ENCODE measurements around the gene SOCS1. TPM values are rescaled to one million over a fixed set of nuclear protein-coding genes. Genes with fewer than 3 reads are reported as not detected.

Gene SOCS1
- total and polyA plus RNA-seq, 9 of the 15 experiments (the other 6 are each of a cell fraction or from before 2014, with no cell fraction given): 0.04 to 7.5 (median 2.3) TPM

DNA sequence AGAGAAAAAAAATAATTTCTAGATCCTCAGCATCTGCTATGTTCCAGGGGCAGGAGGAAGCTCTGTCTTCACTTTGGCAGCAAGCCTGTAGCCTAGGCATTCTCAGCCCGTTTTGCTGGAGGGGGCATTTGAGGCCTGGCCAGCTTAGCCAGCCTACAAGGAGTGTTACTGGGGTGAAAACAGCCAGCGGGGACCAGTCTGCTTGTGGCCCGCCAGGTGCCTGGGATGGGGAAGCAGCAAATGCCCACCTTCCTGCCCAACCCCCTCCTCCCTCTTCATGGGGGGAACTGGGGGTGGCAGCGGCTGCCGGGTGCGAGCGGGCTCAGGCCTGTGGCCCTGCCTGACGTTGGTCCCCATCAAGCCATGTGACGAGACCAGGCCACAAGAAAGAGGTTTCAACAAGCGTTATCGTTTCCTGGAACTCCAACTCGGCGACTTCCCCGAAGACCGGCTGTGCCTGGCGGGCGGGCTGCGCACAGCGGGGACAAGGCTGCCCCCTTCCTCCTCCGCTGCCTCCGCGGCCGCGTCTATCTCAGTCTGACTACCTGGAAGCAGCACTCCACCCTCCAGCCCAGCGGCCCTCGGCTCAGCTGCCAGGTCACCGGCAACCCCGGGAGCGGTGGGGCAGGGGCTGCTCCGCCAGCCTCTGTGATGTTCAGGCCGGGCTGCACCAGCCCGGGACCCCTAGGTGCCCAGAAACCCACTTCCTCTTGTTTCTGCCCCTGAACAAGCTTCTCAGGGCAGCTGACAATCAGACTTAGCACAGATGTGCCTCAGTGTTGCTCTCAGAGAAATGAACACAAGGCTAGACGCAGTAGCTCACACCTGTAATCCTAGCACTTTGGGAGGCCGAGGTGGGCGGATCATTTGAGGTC lies 22.9 kb downstream of the SOCS1 start (continued):
- TF ChIP-seq MNT (conservative IDR thresholded peaks at IDR 0.05): peak; percentile 63 to 79
- TF ChIP-seq, protein P1, sequence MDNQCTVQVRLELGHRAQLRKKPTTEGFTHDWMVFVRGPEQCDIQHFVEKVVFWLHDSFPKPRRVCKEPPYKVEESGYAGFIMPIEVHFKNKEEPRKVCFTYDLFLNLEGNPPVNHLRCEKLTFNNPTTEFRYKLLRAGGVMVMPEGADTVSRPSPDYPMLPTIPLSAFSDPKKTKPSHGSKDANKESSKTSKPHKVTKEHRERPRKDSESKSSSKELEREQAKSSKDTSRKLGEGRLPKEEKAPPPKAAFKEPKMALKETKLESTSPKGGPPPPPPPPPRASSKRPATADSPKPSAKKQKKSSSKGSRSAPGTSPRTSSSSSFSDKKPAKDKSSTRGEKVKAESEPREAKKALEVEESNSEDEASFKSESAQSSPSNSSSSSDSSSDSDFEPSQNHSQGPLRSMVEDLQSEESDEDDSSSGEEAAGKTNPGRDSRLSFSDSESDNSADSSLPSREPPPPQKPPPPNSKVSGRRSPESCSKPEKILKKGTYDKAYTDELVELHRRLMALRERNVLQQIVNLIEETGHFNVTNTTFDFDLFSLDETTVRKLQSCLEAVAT (IDR thresholded peaks at IDR 0.05): 0 out of 4 replicates have a peak, but pooled peaks of 1 of the 2 experiments have one; percentile 22
- peak; percentile 73; the same call in 1 of the 2 replicates for TF ChIP-seq CREB3L1 (IDR thresholded peaks at IDR 0.05; ENCODE audit: borderline replicate concordance, low read depth)
- TF ChIP-seq MCM7 (IDR thresholded peaks at IDR 0.05): no peak
- TF ChIP-seq ZC3H4 (CRISPR knock-in tag; IDR thresholded peaks at IDR 0.05; ENCODE audit: borderline replicate concordance): no peak
- peak; percentile 74; the same call in 1 of the 2 replicates for TF ChIP-seq RB1 (IDR thresholded peaks at IDR 0.05; ENCODE audit: low read depth)
- no peak for TF ChIP-seq PURB (CRISPR knock-in tag; IDR thresholded peaks at IDR 0.05; ENCODE audit: low read depth)
- TF ChIP-seq DNMT1 (IDR thresholded peaks at IDR 0.05): no peak
- TF ChIP-seq JUND (IDR thresholded peaks at IDR 0.05; ENCODE audit: borderline replicate concordance, low read depth, low read length): peak; percentile 77
- peak; percentile 87; the same call in 2 of the 3 replicates for TF ChIP-seq JUND (tag; IDR thresholded peaks at IDR 0.05; ENCODE audit: borderline replicate concordance, low read depth, low read length)
- 0 out of 2 replicates have a peak, but pooled peaks have one; percentile 43 for TF ChIP-seq CEBPB (tag; IDR thresholded peaks at IDR 0.05)
- TF ChIP-seq L3MBTL2 (IDR thresholded peaks at IDR 0.05): peak; percentile 98
- TF ChIP-seq ZFP30 (CRISPR knock-in tag; IDR thresholded peaks at IDR 0.05; ENCODE audit: borderline replicate concordance): no peak
- TF ChIP-seq, protein P2, sequence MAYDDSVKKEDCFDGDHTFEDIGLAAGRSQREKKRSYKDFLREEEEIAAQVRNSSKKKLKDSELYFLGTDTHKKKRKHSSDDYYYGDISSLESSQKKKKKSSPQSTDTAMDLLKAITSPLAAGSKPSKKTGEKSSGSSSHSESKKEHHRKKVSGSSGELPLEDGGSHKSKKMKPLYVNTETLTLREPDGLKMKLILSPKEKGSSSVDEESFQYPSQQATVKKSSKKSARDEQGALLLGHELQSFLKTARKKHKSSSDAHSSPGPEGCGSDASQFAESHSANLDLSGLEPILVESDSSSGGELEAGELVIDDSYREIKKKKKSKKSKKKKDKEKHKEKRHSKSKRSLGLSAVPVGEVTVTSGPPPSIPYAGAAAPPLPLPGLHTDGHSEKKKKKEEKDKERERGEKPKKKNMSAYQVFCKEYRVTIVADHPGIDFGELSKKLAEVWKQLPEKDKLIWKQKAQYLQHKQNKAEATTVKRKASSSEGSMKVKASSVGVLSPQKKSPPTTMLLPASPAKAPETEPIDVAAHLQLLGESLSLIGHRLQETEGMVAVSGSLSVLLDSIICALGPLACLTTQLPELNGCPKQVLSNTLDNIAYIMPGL (CRISPR knock-in tag; IDR thresholded peaks at IDR 0.05): no peak
- no peak for TF ChIP-seq PRPF4 (IDR thresholded peaks at IDR 0.05; ENCODE audit: insufficient read depth, low read depth, low read length, poor library complexity, severe bottlenecking)
- peak; percentile 49 for TF ChIP-seq CBFA2T2 (conservative IDR thresholded peaks at IDR 0.05)
- TF ChIP-seq PHF21A (IDR thresholded peaks at IDR 0.05; ENCODE audit: borderline replicate concordance, low read depth): no peak
- no peak for TF ChIP-seq FOXJ2 (tag; IDR thresholded peaks at IDR 0.05)
- TF ChIP-seq LEF1 (IDR thresholded peaks at IDR 0.05): peak; percentile 57; the same call in 1 of the 2 replicates
- TF ChIP-seq MCM2 (IDR thresholded peaks at IDR 0.05; ENCODE audit: low read depth): no peak
- no peak for TF ChIP-seq ZNF121 (CRISPR knock-in tag; conservative IDR thresholded peaks at IDR 0.05)
- TF ChIP-seq KAT2B (IDR thresholded peaks at IDR 0.05; ENCODE audit: low read depth, low read length): no peak
- no peak; the same call in 1 of the 2 replicates for TF ChIP-seq CC2D1A (IDR thresholded peaks at IDR 0.05)

All from K562 (cell line).